ENCODE results near the gene LGALS3BP.

LGALS3BP gene

DNA sequence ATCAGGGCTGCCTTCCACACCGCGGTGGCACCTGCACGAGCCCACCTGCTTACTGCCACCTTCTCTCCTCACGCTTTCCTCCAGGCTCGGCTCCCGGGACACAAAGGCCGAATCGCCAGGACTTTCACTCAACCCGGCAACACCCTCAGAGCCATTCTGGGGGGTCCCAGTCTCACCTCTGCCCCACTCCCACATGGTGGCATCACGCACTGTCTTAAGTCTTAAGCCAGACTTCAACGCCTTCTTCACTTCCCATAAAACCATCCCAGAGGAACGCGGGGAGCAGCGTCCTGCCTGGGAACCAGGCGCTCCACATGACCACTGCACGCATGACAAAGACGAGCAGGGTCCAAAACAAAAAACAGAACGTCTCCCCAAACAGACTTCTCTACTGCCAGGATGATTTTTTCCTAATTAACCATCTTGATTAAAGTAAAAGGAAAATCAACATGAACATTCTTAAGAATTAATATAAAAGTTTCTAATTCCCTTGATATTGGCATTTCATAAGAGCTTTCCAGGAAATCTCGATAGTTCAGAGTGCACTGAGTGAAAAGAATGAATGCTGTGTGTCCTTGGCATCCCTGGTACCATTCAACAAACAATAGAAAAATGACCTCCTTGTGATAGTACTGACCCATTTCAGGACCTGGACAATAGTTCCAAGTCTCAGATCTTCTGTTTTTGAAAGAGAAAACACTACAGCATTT lies 27.2 kb upstream of the LGALS3BP start:
- FAIRE-seq (no peak), DNase-seq (ENCODE audit: insufficient read length, low spot score) (no peak)
- TF ChIP-seq TAF1 (IDR thresholded peaks at IDR 0.05; ENCODE audit: low read depth, low read length) (no peak), POLR2AphosphoS5 (IDR thresholded peaks at IDR 0.05; ENCODE audit: low read depth, low read length) (no peak), PAX5 (IDR thresholded peaks at IDR 0.05; ENCODE audit: insufficient read depth, low read length, severe bottlenecking) (no peak), SPI1 (IDR thresholded peaks at IDR 0.05; ENCODE audit: low read depth, low read length) (no peak), POLR2A (IDR thresholded peaks at IDR 0.05; ENCODE audit: low read depth, low read length) (no peak), POU2F2 (IDR thresholded peaks at IDR 0.05; ENCODE audit: low read depth, low read length) (no peak)

DNA sequence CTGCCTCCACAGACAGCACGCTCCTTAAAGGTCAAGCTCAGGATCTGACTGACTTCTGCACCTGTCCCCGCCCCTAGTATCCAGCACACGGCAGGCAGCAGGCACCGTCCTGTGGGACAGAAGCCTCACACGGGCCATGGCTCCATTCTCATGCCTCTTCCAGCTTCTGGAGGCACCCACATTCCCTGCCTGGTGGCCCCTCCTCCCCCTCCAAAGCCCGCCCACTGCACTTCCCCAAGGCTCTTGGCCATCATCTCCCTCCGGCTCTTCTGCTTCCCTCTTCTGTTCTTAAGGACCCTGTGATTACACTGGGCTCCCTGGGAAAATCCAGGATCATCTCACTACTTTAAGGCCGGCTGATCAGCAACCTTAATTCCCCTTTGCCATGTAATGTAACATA lies 26.3 kb upstream of the LGALS3BP start:
- FAIRE-seq (no peak), DNase-seq (ENCODE audit: insufficient read length, low spot score) (no peak)
- TF ChIP-seq POLR2AphosphoS5 (IDR thresholded peaks at IDR 0.05; ENCODE audit: low read depth, low read length), result no peak
- TF ChIP-seq POLR2A (IDR thresholded peaks at IDR 0.05; ENCODE audit: low read depth, low read length), result no peak

- TF ChIP-seq TAF1 (IDR thresholded peaks at IDR 0.05; ENCODE audit: low read depth, low read length) (no peak), POLR2AphosphoS5 (IDR thresholded peaks at IDR 0.05; ENCODE audit: low read depth, low read length) (no peak), POU2F2 (IDR thresholded peaks at IDR 0.05; ENCODE audit: low read depth, low read length) (no peak), PAX5 (IDR thresholded peaks at IDR 0.05; ENCODE audit: insufficient read depth, low read length, severe bottlenecking) (no peak), POLR2A (IDR thresholded peaks at IDR 0.05; ENCODE audit: low read depth, low read length) (no peak), SPI1 (IDR thresholded peaks at IDR 0.05; ENCODE audit: low read depth, low read length) (no peak)
- no peak for DNase-seq (ENCODE audit: insufficient read length, low spot score)
- no peak for FAIRE-seq
These were observed 25.5 kb upstream of the LGALS3BP start for GRCh38 chr17:79005063-79005861.

DNA sequence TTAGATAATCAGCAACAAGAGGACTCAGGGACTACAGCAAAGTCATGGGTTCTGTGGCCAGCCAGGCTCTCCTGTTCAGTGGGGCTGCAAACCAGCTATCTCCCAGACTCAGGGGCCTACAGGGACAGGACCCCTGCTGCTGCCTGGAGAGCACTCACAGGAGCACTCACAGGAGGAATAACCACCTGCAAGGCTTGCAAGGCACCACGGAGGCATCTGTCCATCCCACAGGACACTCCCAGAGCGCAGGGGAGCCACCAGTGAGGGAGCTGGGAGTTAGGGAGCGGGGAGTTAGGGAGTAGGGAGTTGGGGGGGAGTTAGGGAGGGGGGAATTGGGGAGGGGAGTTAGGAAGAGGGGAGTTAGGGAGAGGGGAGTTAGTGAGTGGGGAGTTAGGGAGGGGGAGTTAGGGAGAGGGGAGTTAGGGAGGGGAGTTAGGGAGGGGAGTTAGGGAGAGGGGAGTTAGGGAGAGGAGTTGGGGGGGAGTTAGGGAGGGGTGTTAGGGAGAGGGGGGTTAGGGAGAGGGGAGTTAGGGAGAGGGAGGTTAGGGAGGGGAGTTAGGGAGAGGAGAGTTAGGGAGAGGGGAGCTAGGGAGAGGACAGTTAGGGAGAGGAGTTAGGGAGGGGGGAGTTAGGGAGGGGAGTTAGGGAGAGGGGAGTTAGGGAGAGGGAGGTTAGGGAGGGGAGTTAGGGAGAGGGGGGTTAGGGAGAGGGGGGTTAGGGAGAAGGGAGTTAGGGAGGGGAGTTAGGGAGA lies 24.1 kb upstream of the LGALS3BP start:
- FAIRE-seq, result no peak
- TF ChIP-seq POU2F2 (IDR thresholded peaks at IDR 0.05; ENCODE audit: low read depth, low read length) (no peak), SPI1 (IDR thresholded peaks at IDR 0.05; ENCODE audit: low read depth, low read length) (no peak), PAX5 (IDR thresholded peaks at IDR 0.05; ENCODE audit: insufficient read depth, low read length, severe bottlenecking) (no peak), POLR2A (IDR thresholded peaks at IDR 0.05; ENCODE audit: low read depth, low read length) (no peak), POLR2AphosphoS5 (IDR thresholded peaks at IDR 0.05; ENCODE audit: low read depth, low read length) (no peak), TAF1 (IDR thresholded peaks at IDR 0.05; ENCODE audit: low read depth, low read length) (no peak)
- no peak for DNase-seq (ENCODE audit: insufficient read length, low spot score)

DNA sequence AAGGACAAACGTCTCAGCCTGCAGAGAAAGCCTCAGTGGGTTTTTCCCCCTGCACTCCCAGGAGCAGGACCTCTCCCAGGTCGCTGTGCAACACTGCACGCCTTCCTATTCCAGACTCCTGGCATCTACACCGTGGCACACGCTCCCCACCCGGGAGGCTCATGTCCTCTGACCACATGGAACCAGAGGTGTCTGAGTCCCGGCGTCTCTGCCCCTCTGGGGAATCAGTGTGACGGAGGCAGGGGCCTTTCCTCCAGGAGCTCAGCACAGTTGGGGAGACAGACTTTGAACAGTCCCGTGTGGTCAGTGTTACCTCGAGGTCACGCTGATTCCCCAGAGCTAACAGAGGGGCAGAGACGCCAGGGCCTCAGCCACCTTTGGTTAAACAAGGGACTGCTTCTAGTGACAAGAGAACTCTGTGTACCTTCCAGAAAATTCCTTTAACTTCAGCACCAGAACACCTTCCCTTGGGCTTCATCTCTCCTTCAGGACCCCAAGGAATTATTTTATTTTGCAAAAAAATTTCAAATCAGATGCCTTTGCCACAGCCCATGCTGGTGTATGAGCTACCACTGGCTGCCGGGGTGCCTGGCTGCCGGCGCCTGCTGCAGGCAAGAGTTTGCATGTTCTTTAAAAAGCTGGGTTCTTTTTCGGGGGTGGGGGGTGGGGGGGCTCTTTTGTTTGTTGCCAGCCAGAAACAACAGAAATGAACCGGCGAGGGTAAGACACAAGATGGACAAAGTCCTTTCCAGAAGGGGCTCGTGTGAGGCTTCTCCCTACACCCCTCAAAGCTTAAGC lies 23.3 kb upstream of the LGALS3BP start:
- no peak for TF ChIP-seq POU2F2 (IDR thresholded peaks at IDR 0.05; ENCODE audit: low read depth, low read length)
- TF ChIP-seq POLR2AphosphoS5 (IDR thresholded peaks at IDR 0.05; ENCODE audit: low read depth, low read length), result no peak
- no peak for TF ChIP-seq POLR2A (IDR thresholded peaks at IDR 0.05; ENCODE audit: low read depth, low read length)
- TF ChIP-seq SPI1 (IDR thresholded peaks at IDR 0.05; ENCODE audit: low read depth, low read length), result no peak
- no peak for TF ChIP-seq TAF1 (IDR thresholded peaks at IDR 0.05; ENCODE audit: low read depth, low read length)
- no peak for TF ChIP-seq PAX5 (IDR thresholded peaks at IDR 0.05; ENCODE audit: insufficient read depth, low read length, severe bottlenecking)
- no peak for DNase-seq (ENCODE audit: insufficient read length, low spot score)
- no peak for FAIRE-seq

DNA sequence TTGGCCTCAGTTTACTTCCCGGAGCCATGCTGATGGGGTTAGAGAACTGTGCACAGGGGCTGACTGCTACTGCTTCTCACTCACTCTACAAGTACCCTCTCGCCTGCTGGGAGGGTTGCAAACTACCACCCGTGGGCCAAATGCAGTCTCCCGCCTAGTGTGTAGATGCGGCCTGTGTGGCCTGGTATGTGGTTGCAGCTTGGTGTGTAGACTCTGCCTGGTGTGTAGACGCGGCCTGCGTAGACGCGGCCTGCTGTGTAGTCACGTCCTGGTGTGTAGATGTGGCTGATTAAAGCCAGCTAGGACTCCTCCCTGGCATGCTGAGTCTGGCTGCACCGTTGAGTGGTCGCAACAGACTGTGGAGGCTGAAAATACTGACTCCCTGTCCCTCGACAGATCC lies 22.6 kb upstream of the LGALS3BP start:
- DNase-seq (ENCODE audit: insufficient read length, low spot score), result no peak
- no peak for TF ChIP-seq POU2F2 (IDR thresholded peaks at IDR 0.05; ENCODE audit: low read depth, low read length)
- no peak for TF ChIP-seq PAX5 (IDR thresholded peaks at IDR 0.05; ENCODE audit: insufficient read depth, low read length, severe bottlenecking)
- TF ChIP-seq SPI1 (IDR thresholded peaks at IDR 0.05; ENCODE audit: low read depth, low read length), result no peak
- no peak for TF ChIP-seq TAF1 (IDR thresholded peaks at IDR 0.05; ENCODE audit: low read depth, low read length)
- no peak for TF ChIP-seq POLR2A (IDR thresholded peaks at IDR 0.05; ENCODE audit: low read depth, low read length)
- TF ChIP-seq POLR2AphosphoS5 (IDR thresholded peaks at IDR 0.05; ENCODE audit: low read depth, low read length), result no peak
- FAIRE-seq, result no peak

- TF ChIP-seq SPI1 (IDR thresholded peaks at IDR 0.05; ENCODE audit: low read depth, low read length) (no peak), POU2F2 (IDR thresholded peaks at IDR 0.05; ENCODE audit: low read depth, low read length) (no peak), PAX5 (IDR thresholded peaks at IDR 0.05; ENCODE audit: insufficient read depth, low read length, severe bottlenecking) (no peak), POLR2AphosphoS5 (IDR thresholded peaks at IDR 0.05; ENCODE audit: low read depth, low read length) (no peak)
- DNase-seq (ENCODE audit: insufficient read length, low spot score) (no peak), FAIRE-seq (no peak)
These were observed 21.7 kb upstream of the LGALS3BP start for GRCh38 chr17:79001190-79002020.

Data from GM12891 (cell line).